H4 (cell line): ENCODE results near the gene TCF3. TPM values are rescaled to one million over a fixed set of nuclear protein-coding genes. Genes with fewer than 3 reads are reported as not detected.
"Not testable (repeated sequence)": the region's sequence is repeated elsewhere in the genome, so short reads cannot be mapped to it uniquely, and the experiment has no call there.

ENCODE experiments used
- DNase-seq: peaks from one replicate; pipeline ENCODE4 v3.0.0-alpha.2; 2015; ENCODE audit warnings: low spot score
- total RNA-seq: library from RNA; depleted of rRNA; stranded (reverse); fragments of >200 nt; shearing (Covaris generic); gene quantifications from 2 replicates; pipeline ENCODE4 v1.2.3, GENCODE V29; 2014

The TCF3 gene
- total RNA-seq, 1 experiment from 2014 or later, result 37.4 TPM

GRCh38 chr19:1650650-1651567 lies 1.5 kb downstream of the TCF3 start:
- DNase-seq, result no peak

DNA sequence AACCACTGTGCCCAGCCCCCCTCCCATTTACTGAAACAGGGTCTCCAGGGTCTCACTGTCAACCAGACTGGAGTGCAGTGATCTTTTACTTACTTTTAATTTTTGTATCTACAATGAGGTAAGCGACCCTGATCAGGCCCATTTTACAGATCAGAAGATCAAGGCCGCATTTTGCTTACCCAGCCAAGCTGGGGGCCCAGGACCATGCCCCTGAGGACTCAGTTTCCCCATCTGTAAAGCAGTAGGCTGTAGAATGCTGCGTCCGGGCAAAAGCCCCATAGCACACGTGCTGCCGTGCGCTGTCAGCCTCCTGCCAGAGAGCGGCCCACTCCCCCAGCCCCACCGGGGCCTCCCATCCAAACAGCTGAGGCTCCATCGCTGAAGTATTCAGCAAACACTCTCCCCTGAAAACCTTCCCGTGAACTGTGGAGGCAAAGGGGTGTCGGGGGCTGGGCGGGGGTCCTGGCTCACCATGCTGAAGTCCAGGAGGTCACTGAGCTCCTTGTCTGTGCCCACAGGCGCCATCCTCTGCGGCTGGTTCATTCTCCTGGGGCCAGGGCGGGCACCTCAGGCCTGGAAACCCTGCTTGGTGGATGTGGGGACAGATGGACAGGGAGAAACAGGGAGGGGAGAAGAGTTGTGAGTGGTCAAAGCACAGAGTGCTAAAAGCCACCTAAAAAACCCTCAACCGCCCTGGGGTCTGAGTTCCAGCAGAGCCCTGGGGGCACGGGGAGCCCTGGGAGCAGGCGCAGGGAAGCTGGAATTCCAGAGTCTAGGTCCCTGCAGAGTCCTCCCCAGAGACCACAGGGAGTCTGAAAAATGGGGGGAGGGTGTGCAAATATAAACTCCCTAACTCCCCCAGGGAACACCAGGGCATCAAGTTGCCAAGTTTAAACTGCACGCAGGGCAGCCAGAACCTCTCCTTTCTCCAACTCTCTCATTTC lies 2.4 kb downstream of the TCF3 start:
- DNase-seq, result no peak

DNA sequence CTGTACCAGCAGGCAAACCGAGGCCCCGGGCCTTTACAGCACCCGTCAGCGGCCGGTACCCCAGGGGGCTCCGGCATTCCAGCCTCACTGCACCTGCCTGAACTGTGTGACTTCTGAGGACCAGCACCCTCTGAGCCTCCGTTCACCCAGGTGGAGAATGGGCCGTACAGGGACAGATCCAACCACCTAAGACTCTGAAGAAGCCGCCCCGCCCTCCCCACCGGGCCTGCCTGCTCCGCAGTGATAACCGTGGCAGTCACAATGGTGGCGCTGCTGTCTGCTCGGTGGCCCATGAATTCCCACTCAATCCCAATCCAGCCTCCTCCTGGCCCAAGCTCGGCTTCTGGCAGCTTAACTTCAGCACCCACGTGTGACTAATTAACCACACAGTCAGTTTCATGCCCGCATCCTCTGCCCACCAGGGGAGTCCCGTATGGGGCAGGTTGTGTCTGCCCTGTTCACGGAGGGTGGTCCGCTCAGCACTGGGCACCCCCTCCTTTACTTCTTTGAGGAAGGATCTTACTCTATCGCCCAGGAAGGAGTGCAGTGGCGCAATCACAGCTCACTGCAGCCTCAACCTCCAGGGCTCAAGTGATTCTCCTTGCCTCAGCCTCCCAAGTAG lies 3.4 kb downstream of the TCF3 start:
- no peak for DNase-seq

- DNase-seq, result no peak
Observed at GRCh38 chr19:1648459-1648849, 4.0 kb downstream of the TCF3 start.

DNA sequence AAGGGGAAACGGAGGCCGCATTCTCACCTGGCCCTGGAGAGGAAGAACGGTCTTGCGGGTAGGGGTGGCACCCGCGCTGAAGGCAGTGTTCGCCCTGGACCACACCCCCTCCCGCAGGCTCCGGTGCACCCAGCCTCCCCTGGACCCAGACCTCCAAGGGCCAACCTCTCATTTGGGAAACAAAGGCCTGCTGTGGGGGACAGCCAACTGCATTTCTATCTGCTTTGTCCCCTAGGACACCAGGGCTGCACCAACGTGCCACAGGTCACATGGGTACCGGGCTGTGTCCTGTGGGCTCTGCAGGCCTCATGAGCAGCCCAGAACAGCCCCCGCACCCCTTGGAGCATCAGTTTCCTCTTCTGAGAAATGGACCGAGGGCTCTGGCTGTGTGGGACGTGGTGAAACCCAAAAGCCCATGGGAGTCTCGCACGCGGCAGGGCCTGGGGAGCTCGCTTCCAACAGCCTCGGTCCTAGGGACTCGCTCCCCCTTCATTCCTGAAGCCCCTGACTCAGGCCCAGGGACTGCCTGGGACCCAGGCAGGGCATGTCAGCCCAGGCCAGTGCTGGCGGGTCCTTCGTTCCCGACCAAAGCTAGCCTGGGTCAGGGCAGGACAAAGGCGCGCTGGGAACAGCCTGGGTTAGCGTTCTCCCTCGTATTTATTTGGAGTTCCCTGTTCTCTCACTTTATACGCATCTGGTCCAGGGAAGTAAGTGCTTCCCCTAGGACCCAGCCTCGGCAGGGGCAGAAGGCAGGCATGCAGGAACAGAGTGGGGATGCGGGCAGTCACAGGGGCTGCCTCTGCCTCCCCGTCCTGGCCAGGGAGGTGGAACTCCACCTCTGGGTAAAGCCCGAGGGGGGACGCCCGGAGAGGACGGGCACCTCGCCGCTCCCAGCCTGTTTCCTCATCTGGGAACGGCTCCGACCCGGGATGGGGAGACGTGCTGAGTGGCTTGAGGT lies 4.6 kb downstream of the TCF3 start:
- no peak for DNase-seq

GRCh38 chr19:1646659-1647453 lies 5.6 kb downstream of the TCF3 start:
- DNase-seq, result no peak

GRCh38 chr19:1646149-1646548 lies 6.3 kb downstream of the TCF3 start:
- no peak for DNase-seq

DNA sequence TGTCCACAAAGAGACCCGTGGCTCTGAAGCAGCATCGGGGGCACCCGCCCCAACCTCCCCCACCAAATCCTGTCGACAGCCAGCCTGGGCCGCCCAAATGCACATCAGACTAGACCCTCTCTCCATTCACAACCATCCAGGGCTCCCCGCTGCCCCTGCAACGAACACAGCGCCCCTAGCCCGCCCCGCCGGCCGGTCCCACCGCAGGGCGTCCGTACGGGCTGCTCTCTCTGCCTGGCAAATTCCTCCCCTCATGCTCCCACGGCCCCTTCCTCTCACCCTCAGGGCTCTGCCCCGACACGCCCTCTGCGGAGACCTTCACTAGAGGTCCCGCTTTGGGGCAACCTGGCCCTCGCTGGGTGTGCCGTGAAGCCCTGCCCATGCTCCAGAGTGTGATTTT lies 7.1 kb downstream of the TCF3 start:
- no peak for DNase-seq

- DNase-seq, result no peak
Observed at GRCh38 chr19:1644070-1644469, 8.3 kb downstream of the TCF3 start.

DNA sequence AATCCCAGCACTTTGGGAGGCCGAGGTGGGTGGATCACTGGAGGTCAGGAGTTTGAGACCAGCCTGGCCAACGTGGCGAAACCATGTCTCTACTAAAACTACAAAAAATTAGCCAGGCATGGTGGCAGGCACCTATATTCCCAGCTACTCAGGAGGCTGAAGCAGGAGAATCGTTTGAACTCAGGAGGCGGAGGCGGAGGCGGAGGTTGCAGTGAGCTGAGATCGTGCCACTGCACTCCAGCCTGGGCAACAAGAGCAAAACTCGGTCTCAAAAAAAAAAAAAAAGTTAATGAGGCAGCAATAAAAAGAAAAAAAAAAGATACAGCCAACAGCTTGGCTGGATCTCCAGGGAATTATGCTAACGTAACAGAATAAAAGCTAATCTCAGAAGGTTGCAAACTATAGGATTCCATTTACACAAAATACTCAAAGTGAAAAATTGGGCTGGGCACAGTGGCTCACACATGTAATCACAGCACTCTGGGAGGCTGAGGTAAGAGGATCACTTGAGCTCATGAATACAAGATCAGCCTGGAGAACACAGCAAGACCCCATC lies 11.4 kb downstream of the TCF3 start:
- not testable (repeated sequence) for DNase-seq

DNA sequence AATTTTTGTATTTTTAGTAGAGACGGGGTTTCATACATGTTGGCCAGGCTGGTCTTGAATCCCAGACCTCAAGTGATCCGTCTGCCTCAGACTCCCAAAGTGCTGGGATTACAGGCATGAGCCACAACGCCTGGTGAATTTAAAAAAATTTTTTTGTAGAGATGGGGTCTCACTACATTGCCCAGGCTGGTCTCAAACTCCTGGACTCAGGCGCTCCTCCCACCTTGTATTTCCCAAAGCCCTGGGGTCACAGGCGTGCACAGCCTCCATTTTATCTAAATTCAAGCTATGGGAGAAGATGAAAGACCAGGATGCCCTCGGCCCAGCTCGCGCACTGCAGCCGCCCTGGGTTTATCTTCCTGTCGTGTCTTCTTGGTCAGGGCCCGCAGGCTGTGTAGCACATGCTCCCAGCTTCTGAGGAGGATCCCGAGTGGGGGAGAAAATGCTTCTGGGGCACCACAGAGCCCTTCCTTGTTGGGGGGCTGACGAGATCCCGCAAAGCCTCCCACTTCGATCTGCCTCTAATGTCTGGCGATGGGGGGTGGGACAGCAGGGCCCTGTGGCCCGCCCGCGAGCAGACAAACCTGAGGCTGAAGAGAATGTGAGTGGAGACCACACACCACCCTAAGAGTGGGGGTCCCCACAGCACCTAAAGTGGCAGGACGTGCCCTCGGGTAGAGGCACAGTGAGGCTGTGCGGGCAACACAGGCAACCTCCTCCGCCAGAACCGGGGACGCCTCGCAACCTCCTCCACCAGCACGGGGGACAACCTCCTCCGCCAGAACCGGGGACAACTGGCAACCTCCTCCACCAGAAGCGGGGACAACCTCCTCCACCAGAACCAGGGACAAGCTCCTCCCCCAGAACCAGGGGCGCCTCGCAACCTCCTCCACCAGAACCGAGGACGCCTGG lies 15.8 kb downstream of the TCF3 start:
- DNase-seq, result no peak

- DNase-seq, result no peak
Observed at GRCh38 chr19:1634938-1635243, 17.5 kb downstream of the TCF3 start.

GRCh38 chr19:1634242-1634937 lies 18.0 kb downstream of the TCF3 start:
- DNase-seq, result no peak

GRCh38 chr19:1633269-1633826 lies 19.1 kb downstream of the TCF3 start:
- no peak for DNase-seq

GRCh38 chr19:1632462-1633268 lies 19.8 kb downstream of the TCF3 start:
- no peak for DNase-seq

DNA sequence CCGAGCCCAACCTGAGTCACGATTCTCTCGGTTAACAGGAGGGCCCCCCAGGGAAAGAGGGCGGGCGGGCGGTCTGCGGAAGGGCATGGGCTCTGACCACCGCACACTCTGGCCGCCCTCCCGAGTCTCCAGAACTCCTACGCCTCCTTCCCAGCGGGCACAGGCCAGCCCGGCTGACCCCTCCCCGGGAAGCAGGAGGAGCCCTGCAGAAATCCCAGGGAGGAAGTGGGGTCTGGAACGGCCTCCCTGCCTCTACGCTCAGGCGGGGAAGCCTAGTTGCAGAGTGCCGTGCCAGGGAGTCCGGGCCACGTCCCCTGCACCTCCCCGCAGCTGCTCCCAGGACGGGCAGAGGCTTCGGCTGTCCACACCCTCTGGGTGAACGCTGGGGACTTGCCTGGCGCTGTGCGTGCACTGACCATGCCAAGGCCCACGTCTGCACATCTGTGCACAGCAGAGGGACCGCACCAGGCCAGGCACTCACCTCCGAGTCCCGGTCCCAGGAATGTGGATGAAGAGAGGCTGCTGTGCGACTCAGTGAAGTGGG lies 20.8 kb downstream of the TCF3 start:
- no peak for DNase-seq

- no peak for DNase-seq
Observed at GRCh38 chr19:1630811-1631210, 21.6 kb downstream of the TCF3 start.
